ENCODE results near the gene APOB. TPM values are rescaled to one million over a fixed set of nuclear protein-coding genes. Genes with fewer than 3 reads are reported as not detected.

Gene APOB
- total RNA-seq, 1 experiment from 2014 or later: 1.5 TPM

DNA sequence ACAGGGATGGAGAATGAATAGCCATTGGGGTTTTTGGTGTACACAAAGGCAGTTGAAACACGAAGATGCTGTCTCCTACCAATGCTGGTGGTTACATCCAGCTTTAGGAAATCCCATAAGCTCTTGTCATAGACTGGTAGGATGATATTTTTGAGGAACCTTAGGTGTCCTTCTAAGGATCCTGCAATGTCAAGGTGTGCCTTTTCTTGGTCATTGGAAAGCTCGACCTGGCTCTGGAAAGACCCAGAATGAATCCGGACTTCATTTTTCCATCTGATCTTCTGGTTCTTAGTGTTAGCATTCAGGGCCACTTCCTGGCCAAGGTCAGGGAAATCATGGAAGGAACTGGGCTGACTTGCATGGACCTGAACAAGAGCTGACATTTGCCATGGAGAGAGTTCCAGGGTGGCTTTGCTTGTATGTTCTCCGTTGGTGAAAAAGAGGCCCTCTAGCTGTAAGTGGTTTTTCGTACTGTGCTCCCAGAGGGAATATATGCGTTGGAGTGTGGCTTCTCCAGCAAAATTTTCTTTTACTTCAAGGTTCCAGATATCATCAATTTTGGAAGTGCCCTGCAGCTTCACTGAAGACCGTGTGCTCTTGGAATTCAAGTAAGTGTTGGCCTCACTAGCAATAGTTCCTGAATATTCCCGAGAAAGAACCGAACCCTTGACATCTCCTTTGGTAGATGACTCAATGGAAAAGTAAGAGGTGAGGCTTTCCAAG, 38.0 kb downstream of the APOB start (continued):
- TF ChIP-seq SP1 (CRISPR knock-in tag; conservative IDR thresholded peaks at IDR 0.05) (no peak), NFATC4 (CRISPR knock-in tag; IDR thresholded peaks at IDR 0.05) (no peak), TCF7 (CRISPR knock-in tag; IDR thresholded peaks at IDR 0.05; ENCODE audit: low read depth) (no peak), NR3C1 (CRISPR knock-in tag; conservative IDR thresholded peaks at IDR 0.05; ENCODE audit: low read depth) (no peak), ZNF121 (CRISPR knock-in tag; IDR thresholded peaks at IDR 0.05) (no peak), CBFB (CRISPR knock-in tag; IDR thresholded peaks at IDR 0.05; ENCODE audit: low read depth) (no peak), GRHL2 (CRISPR knock-in tag; IDR thresholded peaks at IDR 0.05; ENCODE audit: insufficient replicate concordance, severe bottlenecking) (no peak), TP53 (CRISPR knock-in tag; IDR thresholded peaks at IDR 0.05) (no peak)
- TF ChIP-seq, protein P1, sequence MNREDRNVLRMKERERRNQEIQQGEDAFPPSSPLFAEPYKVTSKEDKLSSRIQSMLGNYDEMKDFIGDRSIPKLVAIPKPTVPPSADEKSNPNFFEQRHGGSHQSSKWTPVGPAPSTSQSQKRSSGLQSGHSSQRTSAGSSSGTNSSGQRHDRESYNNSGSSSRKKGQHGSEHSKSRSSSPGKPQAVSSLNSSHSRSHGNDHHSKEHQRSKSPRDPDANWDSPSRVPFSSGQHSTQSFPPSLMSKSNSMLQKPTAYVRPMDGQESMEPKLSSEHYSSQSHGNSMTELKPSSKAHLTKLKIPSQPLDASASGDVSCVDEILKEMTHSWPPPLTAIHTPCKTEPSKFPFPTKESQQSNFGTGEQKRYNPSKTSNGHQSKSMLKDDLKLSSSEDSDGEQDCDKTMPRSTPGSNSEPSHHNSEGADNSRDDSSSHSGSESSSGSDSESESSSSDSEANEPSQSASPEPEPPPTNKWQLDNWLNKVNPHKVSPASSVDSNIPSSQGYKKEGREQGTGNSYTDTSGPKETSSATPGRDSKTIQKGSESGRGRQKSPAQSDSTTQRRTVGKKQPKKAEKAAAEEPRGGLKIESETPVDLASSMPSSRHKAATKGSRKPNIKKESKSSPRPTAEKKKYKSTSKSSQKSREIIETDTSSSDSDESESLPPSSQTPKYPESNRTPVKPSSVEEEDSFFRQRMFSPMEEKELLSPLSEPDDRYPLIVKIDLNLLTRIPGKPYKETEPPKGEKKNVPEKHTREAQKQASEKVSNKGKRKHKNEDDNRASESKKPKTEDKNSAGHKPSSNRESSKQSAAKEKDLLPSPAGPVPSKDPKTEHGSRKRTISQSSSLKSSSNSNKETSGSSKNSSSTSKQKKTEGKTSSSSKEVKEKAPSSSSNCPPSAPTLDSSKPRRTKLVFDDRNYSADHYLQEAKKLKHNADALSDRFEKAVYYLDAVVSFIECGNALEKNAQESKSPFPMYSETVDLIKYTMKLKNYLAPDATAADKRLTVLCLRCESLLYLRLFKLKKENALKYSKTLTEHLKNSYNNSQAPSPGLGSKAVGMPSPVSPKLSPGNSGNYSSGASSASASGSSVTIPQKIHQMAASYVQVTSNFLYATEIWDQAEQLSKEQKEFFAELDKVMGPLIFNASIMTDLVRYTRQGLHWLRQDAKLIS (CRISPR knock-in tag; IDR thresholded peaks at IDR 0.05; ENCODE audit: borderline replicate concordance): no peak
- TF ChIP-seq, protein P2, sequence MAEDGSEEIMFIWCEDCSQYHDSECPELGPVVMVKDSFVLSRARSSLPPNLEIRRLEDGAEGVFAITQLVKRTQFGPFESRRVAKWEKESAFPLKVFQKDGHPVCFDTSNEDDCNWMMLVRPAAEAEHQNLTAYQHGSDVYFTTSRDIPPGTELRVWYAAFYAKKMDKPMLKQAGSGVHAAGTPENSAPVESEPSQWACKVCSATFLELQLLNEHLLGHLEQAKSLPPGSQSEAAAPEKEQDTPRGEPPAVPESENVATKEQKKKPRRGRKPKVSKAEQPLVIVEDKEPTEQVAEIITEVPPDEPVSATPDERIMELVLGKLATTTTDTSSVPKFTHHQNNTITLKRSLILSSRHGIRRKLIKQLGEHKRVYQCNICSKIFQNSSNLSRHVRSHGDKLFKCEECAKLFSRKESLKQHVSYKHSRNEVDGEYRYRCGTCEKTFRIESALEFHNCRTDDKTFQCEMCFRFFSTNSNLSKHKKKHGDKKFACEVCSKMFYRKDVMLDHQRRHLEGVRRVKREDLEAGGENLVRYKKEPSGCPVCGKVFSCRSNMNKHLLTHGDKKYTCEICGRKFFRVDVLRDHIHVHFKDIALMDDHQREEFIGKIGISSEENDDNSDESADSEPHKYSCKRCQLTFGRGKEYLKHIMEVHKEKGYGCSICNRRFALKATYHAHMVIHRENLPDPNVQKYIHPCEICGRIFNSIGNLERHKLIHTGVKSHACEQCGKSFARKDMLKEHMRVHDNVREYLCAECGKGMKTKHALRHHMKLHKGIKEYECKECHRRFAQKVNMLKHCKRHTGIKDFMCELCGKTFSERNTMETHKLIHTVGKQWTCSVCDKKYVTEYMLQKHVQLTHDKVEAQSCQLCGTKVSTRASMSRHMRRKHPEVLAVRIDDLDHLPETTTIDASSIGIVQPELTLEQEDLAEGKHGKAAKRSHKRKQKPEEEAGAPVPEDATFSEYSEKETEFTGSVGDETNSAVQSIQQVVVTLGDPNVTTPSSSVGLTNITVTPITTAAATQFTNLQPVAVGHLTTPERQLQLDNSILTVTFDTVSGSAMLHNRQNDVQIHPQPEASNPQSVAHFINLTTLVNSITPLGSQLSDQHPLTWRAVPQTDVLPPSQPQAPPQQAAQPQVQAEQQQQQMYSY (CRISPR knock-in tag; IDR thresholded peaks at IDR 0.05): no peak
- TF ChIP-seq, protein P3, sequence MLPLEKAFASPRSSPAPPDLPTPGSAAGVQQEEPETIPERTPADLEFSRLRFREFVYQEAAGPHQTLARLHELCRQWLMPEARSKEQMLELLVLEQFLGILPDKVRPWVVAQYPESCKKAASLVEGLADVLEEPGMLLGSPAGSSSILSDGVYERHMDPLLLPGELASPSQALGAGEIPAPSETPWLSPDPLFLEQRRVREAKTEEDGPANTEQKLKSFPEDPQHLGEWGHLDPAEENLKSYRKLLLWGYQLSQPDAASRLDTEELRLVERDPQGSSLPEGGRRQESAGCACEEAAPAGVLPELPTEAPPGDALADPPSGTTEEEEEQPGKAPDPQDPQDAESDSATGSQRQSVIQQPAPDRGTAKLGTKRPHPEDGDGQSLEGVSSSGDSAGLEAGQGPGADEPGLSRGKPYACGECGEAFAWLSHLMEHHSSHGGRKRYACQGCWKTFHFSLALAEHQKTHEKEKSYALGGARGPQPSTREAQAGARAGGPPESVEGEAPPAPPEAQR (CRISPR knock-in tag; IDR thresholded peaks at IDR 0.05): no peak
- TF ChIP-seq, protein P4, sequence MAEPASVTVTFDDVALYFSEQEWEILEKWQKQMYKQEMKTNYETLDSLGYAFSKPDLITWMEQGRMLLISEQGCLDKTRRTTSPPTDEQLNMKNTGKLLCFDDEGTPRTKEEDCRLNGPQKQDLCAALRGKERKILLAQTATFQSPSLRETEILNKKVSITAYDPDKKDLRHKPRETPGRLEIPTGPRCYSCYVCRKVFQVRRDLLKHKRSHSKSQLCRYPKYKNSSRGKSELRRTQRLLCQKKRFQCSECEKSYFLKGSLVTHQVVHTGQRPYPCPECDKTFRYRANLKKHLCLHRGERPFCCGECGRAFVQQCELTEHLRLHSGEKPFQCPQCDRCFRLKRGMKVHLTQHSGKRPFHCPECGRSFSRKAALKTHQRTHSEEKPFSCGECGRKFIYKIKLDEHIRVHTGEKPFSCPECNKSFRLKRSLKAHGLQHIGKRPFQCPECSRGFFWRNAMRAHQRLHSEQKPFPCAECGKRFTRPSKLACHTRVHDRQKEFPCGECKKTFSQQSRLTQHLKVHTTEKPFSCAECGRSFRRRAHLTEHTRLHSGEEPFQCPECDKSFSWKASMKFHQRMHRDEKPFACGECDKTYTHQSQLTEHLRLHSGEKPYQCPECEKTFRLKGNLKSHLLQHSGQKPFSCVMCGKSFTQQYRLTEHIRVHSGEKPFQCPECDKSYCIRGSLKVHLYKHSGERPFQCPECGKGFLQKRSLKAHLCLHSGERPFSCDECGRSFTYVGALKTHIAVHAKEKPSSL (CRISPR knock-in tag; conservative IDR thresholded peaks at IDR 0.05): no peak
- TF ChIP-seq, protein P5, sequence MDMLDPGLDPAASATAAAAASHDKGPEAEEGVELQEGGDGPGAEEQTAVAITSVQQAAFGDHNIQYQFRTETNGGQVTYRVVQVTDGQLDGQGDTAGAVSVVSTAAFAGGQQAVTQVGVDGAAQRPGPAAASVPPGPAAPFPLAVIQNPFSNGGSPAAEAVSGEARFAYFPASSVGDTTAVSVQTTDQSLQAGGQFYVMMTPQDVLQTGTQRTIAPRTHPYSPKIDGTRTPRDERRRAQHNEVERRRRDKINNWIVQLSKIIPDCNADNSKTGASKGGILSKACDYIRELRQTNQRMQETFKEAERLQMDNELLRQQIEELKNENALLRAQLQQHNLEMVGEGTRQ (CRISPR knock-in tag; IDR thresholded peaks at IDR 0.05): no peak
